HT-29 (cell line): ENCODE measurements around the gene EXOC3L2. TPM values are rescaled to one million over a fixed set of nuclear protein-coding genes. Genes with fewer than 3 reads are reported as not detected.

ENCODE experiments used
- DNase-seq: peaks from one replicate; pipeline ENCODE4 v3.0.0-alpha.2; 2015; ENCODE audit warnings: low spot score
- total RNA-seq: library from RNA; depleted of rRNA; stranded (reverse); fragments of >200 nt; shearing (Covaris generic); gene quantifications from 2 replicates; pipeline ENCODE4 v1.2.3, GENCODE V29; 2014

EXOC3L2 gene
- total RNA-seq, 1 experiment from 2014 or later, result not detected

- no peak for DNase-seq
Measured at GRCh38 chr19:45222724-45223123, 22.5 kb downstream of the EXOC3L2 start.

- DNase-seq, result no peak
Measured at GRCh38 chr19:45218911-45219743, 26.1 kb downstream of the EXOC3L2 start.

GRCh38 chr19:45218426-45218825 is 26.8 kb downstream of the EXOC3L2 start:
- DNase-seq, result no peak

- DNase-seq, result no peak
Measured at GRCh38 chr19:45217957-45218334, 27.3 kb downstream of the EXOC3L2 start.

- DNase-seq, result no peak
Measured at GRCh38 chr19:45217193-45217956, 27.8 kb downstream of the EXOC3L2 start.

- no peak for DNase-seq
Measured at GRCh38 chr19:45216667-45217066, 28.5 kb downstream of the EXOC3L2 start.

- peak; percentile 37 for DNase-seq
Measured at GRCh38 chr19:45215391-45216191, 29.6 kb downstream of the EXOC3L2 start.

- DNase-seq, result no peak
Measured at GRCh38 chr19:45213031-45213430, 32.2 kb downstream of the EXOC3L2 start.

GRCh38 chr19:45211751-45212381 is 33.3 kb downstream of the EXOC3L2 start:
- no peak for DNase-seq

GRCh38 chr19:45206328-45206727 is 38.9 kb downstream of the EXOC3L2 start:
- DNase-seq, result no peak

- DNase-seq, result no peak
Measured at GRCh38 chr19:45205810-45206209, 39.4 kb downstream of the EXOC3L2 start.

GRCh38 chr19:45202637-45203036 is 42.6 kb downstream of the EXOC3L2 start:
- no peak for DNase-seq

- DNase-seq, result peak; percentile 51
Measured at GRCh38 chr19:45200568-45200967, 44.6 kb downstream of the EXOC3L2 start.

- no peak for DNase-seq
Measured at GRCh38 chr19:45195764-45196163, 49.4 kb downstream of the EXOC3L2 start.

GRCh38 chr19:45191375-45191774 is 53.8 kb downstream of the EXOC3L2 start:
- no peak for DNase-seq

GRCh38 chr19:45189971-45190370 is 55.2 kb downstream of the EXOC3L2 start:
- no peak for DNase-seq

- DNase-seq, result peak; percentile 70
Measured at GRCh38 chr19:45187421-45188100, 57.6 kb downstream of the EXOC3L2 start.

GRCh38 chr19:45186509-45187334 is 58.5 kb downstream of the EXOC3L2 start:
- DNase-seq, result peak; percentile 29

- no peak for DNase-seq
Measured at GRCh38 chr19:45184115-45184514, 61.1 kb downstream of the EXOC3L2 start.

- peak; percentile 78 for DNase-seq
Measured at GRCh38 chr19:45182758-45183157, 62.4 kb downstream of the EXOC3L2 start.
